Activated T-helper 1 cell treated with anti-CD3 and anti-CD28 coated beads, Interleukin-2, amount 50 U/mL, for 16 hours (primary cell): Measurements from ENCODE around the gene GOPC.
A peak's percentile ranks its signal among the peaks of the same experiment; 100 is the strongest.
"Not testable (repeated sequence)": the region's sequence is repeated elsewhere in the genome, so short reads cannot be mapped to it uniquely, and the experiment has no call there.

ENCODE experiments used
- DNase-seq, 2 donors: peaks; one replicate each; pipeline ENCODE4 v3.0.0-alpha.2; 2020; ENCODE audit warnings: low read depth in 1 of 2, low spot score in 1 of 2

GOPC gene

DNA sequence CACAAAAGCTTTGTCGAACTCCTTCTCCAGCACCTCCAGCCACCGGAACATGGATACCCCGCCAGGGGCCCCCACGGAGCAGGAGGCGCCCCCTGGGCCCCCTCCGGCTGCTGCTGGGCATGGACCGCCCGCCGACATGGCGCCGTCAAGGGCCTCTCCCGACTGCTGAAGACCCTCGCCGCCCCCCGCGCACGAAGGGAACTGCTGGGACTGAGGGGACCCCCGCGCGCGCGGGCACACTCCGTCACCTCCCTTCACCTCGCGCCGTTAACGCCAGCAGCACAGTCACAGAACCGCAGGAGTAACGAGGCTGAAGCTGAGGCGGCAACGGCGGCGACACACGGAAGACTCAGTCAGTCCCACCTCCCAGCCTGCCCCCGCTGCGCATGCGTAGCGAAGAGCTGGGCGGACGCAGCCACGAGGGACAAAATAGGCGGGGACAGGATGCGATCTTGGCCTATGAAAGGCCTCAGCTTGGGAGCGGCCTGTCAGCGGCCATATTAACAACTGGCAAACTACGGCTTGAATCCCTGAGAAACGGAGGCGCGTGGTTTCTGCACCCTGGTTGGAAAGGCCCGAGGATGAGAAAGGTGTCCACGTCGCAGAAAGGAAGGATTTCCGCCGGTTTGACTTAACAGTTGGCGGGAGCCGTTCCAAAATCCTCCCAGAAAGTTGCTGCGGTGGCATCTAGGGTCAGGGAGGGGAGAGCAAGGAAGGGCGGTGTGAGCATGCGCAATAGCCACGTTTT, at the start of gene GOPC:
Gene GOPC, minus strand, starts transcription at position 361 of the 748 bp plus-strand sequence. Its CDS starts 223 bp downstream, at position 138.
- DNase-seq: peak; percentile 81 to 92

- DNase-seq: not testable (repeated sequence)
Measured at GRCh38 chr6:117651984-117652383, 49.7 kb upstream of the GOPC start.

GRCh38 chr6:117642976-117643375, 40.7 kb upstream of the GOPC start:
- DNase-seq: no peak

- no peak for DNase-seq
Measured at GRCh38 chr6:117637770-117638169, 35.5 kb upstream of the GOPC start.

DNA sequence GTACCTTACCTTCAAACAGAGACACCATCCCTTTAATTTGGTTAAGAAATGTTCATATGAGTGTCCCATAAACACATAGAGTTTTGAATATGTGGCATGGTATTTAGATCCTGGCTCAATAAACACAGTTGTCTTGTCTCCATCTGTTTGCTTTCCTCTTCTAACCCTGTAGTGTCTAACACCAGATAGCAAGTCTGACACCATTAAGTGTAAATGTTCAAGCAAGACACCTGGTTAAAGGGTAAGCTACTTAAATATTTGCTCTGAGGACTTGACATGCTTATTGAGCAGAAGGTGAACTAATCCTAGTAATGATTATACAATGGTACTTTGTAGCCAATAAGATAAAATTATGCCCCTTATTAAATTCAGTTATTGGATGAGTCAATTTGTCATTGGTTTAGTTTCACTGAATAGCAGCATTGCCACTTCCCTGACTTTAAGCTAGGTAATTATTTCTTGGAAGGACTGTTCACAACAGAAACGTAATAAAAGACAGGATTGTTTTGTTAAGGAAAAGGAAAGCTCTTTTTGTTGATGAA, 26.9 kb upstream of the GOPC start:
- DNase-seq: no peak

GRCh38 chr6:117627533-117627932, 25.2 kb upstream of the GOPC start:
- no peak for DNase-seq

DNA sequence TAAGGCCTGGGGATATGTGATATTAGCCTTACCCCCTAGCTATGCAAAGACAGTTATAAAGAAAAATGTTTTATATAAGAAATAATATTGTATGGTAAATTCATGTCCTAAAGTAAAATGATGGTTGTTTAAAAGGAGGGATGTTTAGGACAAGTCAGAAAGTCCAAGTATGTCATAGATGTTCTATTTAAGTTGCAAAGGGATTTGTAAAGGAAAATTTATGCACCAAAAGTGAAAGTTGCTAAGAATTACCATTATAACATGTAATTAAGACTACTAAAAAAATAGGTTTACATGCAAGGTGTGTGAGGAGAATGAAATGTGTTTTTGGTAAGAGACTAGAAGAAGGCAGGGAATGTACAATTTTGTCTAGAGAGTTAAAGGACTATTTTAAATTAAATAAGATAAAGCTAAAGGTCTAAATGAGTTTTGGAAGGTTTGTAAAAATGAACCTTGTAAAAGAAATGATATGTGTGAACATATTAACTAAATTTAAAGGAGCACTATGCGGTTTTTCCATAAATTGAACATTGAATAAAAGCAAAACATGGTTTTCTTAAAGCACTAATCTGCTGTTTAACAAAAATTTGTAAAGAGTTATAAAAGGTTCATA, 22.7 kb upstream of the GOPC start:
- no peak for DNase-seq

GRCh38 chr6:117619178-117619577, 16.9 kb upstream of the GOPC start:
- no peak for DNase-seq

- no peak for DNase-seq
Measured at GRCh38 chr6:117617210-117618035, 15.1 kb upstream of the GOPC start.

GRCh38 chr6:117616391-117617209, 14.3 kb upstream of the GOPC start:
- DNase-seq: peak in 1 of 2 donors; percentile 31

DNA sequence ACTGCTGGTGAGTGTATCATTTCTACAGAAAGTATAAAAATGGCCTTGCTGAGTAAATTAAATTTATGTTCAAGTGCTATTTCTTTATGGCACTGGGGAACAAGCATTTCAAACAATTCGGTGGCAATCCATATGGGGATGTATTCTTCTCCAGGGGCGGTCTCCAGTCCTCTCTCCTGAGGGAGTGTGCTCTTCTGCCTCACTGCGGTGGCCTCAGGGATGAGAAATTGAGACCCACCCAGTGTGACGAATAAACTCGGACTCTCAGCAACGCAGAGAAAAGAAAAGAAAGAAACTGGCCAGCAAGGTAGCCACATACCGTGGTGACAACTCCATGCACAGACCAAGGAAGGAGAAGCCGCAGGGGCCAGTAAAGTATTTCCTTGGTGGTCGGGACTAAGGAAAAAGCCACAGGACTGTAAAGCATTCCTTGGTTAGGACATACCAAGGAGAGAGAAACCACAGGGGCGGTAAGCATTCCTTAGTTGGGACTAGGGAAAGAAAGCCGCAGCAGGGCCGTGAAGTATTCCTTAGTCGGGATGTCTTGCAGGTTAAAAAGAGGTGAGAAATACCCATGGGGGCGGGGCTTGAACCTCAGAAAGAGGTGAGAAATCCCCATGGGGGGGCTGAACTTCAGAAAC, 13.6 kb upstream of the GOPC start:
- DNase-seq: no peak

DNA sequence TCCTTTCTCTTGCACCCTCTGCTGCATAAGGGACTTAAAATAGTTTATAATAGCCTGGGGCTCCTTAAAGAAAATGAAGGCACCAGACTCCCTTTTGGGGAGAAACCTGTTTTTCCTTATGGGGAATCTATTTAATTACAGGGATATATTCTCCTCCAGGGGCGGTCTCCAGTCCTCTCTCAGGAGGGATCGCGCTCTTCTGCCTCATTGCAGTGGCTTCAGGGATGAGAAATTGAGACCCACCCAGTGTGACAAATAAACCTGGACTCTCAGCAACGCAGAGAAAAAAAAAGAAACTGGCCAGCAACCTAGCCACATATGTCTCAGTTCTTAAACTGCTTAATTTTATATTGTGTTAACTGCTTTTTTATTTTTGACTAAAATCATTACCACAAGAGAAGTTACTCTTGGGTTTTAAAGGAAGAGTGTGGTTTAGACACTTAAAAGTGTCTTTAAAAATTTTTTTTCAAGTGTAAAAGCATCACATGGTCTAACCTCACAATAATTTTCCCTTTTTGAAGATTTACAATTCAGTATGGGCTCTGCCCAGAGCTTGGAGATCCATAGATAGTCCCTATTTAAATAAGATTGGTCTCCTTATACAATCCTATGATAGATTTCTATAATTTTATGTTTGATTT, 11.7 kb upstream of the GOPC start:
- DNase-seq: no peak

- DNase-seq: no peak
Measured at GRCh38 chr6:117607511-117607910, 5.2 kb upstream of the GOPC start.

- DNase-seq: no peak
Measured at GRCh38 chr6:117605169-117605826, 3.0 kb upstream of the GOPC start.

DNA sequence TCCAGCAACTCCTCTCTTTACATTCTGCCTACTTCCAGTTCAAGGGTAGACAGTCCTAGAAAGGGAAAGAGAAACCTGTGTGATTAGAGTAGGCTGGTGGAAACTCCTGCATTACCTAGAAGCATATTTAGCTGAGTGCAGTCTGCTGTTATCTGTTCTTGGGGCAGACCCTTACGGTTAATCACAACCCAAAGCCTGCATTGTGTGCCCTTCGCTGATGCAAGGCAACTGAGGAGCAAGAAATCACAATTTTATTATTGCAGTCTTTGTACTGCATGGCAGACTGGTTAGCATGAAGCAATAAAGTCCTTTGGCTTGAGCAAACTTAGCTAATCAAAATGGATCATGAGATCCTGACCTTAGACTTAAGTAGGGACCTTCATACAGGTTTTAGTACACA, 1.5 kb upstream of the GOPC start:
- DNase-seq: no peak

DNA sequence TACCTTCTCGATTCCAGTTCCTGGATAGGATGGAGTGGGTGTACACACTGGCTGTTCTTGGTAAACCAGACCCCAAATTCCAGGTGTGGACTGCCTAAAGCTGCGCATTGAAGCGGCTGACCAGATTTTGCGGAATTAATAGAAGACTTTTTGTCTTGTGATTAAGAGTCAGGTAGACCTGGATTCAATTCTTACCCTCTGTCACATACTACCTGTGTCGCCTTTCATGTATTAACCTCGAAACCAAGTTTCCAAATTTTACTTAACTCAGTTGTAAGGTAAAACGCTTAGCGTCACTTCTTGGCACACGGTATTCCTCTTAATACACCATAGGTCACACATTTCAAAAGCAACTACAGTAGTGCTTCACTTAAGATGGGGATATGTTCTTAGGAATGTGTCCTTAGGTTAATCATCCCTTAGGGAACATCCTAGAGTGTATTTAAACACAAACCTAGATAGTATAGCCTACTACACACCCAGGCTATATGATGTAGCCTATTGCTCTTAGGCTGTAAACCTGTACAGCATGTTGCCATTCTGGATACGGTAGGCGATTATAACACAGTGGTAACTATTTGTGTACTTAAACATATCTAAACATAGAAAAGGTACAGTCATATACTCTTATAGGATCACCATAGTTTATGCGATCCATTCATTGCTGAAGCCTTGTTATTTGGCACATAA, 733 bp upstream of the GOPC start:
- no peak for DNase-seq

GRCh38 chr6:117601811-117602150, 530 bp downstream of the GOPC start:
- no peak for DNase-seq

GRCh38 chr6:117600008-117600743, 2.1 kb downstream of the GOPC start:
- no peak for DNase-seq
